GM21390 (cell line): Measurements from ENCODE around the gene CD3G.

Experiments used
- ATAC-seq: cut with Tn5 transposase; IDR thresholded peaks from one replicate; pipeline ENCODE4 v1.9.1; 2021; ENCODE audit not compliant: unreplicated experiment

The CD3G gene

GRCh38 chr11:118322721-118323120 is 21.4 kb upstream of the CD3G start:
- ATAC-seq = no peak

DNA sequence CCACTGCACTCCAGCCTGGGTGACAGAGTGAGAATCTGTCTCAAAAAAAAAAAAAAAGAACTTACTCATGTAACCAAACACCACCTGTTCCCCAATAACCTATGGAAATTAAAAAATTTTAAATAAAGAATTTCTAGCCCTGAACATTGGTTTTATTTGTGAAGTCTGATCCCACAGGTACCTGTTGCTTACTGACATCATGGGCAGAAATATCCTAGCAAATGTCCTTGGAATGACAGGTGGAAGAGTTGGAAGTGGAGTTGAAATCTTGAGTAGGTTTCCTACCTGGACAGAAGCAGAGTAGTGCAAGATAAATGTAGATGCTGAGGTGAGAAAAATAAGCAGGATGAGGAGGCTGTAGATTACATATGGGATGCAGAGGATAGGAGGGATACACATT is 18.9 kb upstream of the CD3G start:
- ATAC-seq = no peak

DNA sequence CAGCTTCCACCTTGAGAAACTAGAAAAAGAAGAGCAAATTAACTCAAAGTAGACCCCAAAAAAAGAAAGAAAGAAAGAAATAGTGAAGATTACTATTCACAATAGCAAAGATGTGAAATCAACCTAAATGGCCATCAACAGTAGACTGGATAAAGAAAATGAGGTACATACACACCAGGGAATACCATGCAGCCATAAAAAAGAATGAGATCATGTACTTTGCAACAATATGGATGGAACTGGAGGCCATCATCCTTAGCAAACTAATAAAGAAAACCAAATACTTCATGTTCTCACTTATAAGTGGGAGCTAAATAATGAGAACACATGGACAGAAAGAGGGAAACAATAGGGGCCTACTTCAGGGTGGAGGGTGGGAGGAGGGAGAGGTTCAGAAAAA is 15.4 kb upstream of the CD3G start:
- no peak for ATAC-seq

DNA sequence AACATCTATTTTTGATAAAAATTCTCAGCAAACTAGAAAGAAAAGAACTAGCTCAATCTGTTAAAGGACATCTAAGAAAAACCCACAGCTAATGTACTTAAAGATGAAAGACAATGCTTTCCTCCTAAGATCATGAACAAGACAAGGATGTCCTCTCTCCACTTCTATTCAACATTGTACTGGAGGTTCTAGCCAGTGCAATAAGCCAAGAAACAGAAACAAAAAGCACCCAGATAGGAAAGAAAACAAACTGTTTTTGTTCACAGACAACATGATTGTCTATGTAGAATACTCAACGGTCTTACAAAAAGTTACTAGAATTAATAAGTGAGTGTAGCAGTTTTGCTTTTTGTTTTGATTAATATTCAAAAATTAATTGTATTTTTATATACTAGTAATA is 9.4 kb upstream of the CD3G start:
- ATAC-seq = no peak

GRCh38 chr11:118338637-118339061 is 5.5 kb upstream of the CD3G start:
- no peak for ATAC-seq

DNA sequence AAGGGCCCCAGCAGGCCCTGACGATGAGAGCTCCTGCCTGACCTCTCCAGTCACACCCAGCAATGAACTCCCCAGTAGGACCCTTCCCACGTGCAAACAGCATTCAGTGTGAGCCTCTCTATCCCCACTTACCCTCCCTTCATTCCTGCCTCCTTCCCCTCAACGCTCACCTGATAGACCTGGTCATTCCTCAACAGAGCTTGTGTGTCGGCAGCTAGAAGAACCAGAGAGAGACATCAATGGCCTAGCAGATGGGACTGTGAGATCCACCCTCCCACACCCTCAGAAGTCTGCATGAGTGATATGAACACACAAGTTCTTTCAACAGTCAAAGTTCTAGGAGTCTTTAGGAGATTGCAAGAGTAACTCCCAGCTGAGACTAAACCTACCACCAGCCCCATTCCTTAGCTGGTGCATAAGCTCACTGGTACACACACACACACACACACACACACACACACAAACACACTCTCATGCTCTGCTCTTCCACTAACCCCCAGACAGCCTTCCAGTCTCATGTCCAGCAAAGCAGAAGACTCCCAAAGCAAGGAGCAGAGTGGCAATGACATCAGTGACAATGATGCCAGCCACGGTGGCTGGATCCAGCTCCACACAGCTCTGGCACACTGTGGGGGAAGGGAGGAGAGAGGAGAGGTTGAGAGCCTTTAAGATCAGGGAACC is 4.7 kb upstream of the CD3G start:
- ATAC-seq = no peak

GRCh38 chr11:118340449-118340848 is 3.7 kb upstream of the CD3G start:
- ATAC-seq = no peak

- ATAC-seq = no peak
Measured at GRCh38 chr11:118341261-118341660, 2.9 kb upstream of the CD3G start.

DNA sequence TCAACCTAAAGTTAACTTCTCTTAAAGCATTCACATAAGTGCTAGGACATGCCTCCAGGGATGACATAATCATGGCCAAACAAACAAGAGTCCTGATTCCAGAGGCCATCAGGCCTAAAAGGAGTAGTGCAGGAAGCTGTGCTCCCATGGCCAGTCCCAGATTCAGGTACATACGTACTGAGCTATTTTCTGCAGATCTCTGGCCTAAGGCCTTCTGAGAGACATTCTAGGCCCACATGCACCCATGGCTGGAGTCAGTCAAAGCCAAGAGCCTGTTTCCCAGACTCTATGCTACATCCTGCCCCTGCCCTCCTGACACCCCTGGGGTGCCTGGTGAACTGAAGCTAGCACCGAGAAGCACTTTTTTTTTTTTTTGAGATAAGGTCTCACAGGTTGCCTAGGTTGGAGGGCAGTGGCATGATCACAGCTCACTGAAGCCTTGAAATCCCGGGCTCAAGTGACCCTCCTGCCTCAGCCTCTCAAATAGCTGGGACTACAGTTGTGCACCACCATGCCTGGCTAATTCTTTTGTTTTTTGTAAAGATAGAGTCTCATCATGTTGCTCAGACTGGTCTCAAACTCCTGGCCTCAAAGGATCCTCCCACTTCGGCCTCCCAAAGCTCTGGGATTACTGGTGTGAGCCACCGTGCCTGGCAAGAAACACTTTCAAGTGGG is 2.2 kb upstream of the CD3G start:
- no peak for ATAC-seq

DNA sequence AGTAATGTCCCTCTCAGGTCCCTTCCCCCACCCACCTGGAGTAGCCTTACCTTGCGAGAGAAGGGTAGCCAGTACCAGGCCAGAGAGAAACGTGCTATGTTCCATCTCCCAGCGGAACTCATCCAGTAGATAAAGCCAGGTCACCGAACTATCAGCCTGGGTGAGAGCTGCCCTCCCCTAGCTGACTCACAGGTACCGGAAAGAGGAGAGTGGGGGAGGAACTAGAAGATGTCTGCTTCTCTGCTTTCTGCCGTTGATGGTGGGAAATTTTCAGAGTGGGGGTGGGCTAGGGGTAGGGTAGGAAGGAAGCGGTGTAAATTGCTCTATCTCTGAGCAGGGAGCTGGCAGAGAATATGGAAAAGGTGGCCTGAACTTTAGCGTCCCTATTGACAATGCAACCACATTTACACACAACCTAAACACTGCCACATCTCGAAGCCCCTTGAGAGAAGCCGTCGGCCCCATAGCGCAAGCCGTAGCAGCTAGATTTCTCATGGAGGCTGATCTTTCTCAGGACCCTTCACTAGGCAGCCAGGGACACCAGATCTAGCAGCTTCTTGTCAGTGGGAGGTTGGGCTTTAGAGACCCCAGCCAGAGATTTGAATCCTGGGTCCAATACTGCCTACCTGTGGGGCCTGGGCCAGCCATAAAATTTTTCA is 1.5 kb upstream of the CD3G start, which contains the start of gene CD3D:
Gene CD3D (minus strand): TSS at position 203 of the 659 bp plus-strand sequence. CDS start 98 bp downstream, at position 105.
- ATAC-seq = no peak

GRCh38 chr11:118343248-118343647 is 896 bp upstream of the CD3G start:
- ATAC-seq = no peak

- no peak for ATAC-seq
Measured at GRCh38 chr11:118349475-118349874, 5.3 kb downstream of the CD3G start.

- no peak for ATAC-seq
Measured at GRCh38 chr11:118353084-118353710, 9.1 kb downstream of the CD3G start.

DNA sequence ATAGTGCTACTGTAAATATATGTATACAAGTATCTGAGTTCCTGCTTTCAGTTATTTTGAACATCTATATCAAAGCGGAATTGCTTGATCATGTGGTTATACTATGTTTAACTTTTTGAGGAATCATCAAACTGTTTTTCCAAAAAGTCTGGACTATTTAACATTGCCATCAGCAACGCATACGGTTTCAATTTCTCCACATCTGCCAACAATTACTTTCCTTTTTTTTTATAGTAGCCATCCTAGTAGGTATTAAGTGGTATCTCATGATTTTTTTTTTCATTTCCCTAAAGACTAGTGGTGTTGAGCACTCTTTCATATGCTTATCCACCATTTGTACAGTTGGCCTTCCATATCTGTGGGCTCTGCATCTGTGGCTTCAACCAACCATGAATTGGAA is 13.9 kb downstream of the CD3G start:
- no peak for ATAC-seq

DNA sequence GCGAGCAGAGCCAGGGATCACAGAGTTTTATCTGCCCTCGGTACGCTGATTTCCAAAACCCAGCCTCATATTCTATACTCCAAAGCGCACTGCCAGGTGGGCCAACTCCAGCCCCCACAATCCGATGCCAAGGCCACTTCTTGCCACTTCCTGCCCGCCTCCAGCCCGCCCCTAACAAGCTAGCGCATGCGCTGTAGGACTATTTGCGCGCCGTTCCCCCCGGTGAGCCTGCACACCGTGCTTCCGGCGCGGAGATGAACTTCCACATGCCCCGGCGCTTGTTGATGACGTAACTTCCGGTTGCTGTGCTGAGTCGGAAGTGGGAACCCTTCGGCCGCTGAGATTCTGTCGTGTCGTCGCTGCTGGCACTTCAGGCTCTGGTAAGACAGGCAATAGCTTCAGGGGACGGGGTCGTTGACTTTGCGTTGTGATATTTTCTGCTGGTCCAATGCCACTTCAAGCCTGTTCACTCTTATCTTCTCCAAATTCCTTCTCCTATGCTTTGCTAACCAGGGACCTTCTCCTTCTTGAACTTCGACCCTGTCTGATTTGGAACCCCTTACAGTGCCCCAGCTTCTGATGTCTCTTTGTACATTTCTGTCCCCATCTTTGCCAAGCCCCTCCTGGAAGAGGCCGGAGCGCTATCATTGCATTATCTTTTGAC is 15.3 kb downstream of the CD3G start, which contains the start of gene UBE4A:
Gene UBE4A (plus strand): TSS at position 306 of the 664 bp plus-strand sequence. CDS start 5,481 bp downstream, outside the sequence.
- peak; percentile 96 for ATAC-seq

DNA sequence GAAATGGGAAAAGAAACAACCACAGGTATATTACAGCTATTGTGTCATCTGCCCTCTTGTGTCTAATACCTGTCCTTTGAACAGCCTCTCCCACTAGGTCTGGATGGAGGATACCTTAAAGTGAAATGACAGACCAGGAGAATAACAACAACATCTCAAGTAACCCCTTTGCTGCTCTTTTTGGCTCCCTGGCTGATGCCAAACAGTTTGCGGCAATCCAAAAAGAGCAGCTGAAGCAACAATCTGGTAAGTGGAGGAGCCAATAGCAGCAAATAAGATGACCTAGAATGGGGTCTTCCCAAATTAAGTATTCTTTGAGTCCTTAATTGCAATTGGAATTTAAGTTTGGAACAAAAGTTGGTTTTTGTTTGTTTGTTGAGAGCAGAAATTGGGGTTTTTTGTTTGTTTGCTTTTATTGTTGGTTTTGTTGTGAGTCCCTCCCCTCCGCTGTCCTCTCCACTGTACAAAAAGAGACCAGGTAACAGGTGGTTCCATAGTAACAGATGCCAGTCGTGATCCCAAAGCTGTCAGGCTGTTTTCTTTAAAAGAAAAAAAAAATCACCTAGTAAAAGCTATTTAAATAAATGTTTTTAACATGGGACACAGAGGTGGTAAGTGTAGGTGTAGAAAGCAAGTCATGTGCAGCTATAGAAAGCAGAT is 20.9 kb downstream of the CD3G start:
- no peak for ATAC-seq

DNA sequence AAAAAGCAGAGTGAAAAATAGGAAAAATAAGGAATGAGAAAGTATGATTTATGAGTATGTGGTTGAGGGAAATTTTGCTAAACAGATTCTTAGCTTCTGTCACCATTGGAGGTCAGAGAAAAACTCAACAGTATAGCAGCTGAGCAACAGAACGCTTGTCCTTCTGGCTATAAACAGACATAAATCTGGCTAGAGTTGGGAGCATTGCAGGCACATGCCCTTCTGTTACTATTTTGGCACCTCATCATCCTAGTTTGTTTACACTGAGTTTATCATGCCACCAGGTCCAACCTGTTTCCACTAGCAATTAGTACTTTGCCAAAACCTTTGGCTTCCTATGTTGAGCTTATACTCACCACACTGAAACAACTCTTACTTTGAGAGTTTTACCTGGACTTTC is 22.1 kb downstream of the CD3G start:
- no peak for ATAC-seq

DNA sequence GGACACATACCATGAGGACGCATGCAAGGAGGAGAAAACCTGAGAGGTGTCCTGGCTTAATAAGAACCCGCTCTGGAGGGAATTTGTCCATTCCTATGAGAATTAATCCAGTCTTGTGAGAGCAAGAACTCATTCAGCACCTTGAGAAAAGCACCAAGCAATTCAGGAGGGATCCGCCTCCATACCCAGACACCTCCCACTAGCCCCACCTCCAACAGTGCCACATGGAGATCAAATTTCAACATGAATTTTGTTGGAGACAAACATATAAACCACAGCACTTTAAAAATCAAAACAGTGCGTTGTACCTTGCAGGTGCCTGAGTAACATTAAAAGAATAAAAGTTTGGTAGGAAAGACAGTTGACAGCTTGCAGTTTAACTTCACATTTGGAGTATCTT is 26.6 kb downstream of the CD3G start:
- no peak for ATAC-seq

DNA sequence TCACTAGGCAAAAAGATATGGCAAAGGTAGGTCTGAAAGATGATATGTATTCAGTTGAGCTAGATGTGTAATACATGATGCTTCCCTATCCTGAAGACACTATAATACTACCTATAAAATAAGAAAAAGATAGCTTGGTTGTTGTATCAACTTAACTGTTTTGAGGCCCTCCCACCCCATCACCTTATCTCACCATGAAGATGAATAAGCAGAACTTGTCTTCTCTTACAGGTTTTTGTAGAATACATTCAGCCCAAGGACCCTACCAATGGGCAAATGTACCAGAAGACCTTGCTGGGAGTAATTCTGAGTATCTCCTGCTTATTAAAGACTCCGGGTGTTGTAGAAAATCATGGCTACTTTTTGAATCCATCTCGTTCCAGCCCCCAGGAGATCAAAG is 29.1 kb downstream of the CD3G start:
- no peak for ATAC-seq

DNA sequence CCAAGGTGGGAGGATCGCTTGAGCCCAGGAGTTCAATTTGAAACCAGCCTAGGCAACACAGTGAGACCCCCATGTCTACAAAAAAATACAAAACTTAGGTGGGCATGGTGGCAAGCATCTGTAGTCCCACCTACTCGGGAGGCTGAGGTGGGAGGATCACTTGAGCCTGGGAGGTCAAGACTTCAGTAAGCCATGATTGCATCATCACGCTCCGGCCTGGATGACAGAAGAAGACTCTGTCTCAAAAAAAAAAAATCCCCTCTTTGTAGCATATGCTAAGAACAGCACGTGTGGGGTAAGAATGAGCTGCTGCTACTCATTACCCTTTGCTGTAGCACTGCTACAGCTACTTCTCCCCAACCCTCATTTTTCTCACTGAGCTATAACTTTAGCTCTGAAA is 29.7 kb downstream of the CD3G start:
- no peak for ATAC-seq

DNA sequence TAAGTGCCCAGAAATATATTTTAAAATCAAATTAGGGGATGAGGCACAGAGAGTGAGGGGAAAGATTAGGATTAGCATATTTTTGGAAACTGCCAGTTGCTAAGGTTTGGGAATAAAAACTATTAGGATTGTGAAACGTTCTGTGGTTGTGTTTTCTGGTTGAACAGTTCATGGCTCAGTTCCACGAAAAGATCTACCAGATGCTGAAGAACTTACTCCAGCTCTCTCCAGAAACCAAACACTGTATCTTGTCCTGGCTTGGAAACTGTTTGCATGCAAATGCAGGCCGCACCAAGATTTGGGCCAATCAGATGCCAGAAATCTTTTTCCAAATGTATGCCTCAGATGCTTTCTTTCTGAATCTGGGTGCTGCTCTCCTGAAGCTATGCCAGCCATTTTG is 30.6 kb downstream of the CD3G start:
- no peak for ATAC-seq
